D721Med (cell line): ENCODE results near the gene REEP6.
"Not testable (repeated sequence)": the region's sequence is repeated elsewhere in the genome, so short reads cannot be mapped to it uniquely, and the experiment has no call there.

Experiments
- DNase-seq: peaks from one replicate; pipeline ENCODE4 v3.0.0; 2011; ENCODE audit warnings: low spot score; ENCODE audit not compliant: insufficient read length
- FAIRE-seq: peaks from 2 replicates; lab custom pipeline; 2011; peaks lifted over from hg19 to GRCh38; lab: Jason Lieb, UNC
- CTCF ChIP-seq: IDR thresholded peaks from 2 replicates; pipeline ENCODE4 v1.5.1; 2012; ENCODE audit warnings: mild to moderate bottlenecking, control low read depth; ENCODE audit not compliant: insufficient read depth; ENCODE audit errors: missing control alignments

REEP6 gene

DNA sequence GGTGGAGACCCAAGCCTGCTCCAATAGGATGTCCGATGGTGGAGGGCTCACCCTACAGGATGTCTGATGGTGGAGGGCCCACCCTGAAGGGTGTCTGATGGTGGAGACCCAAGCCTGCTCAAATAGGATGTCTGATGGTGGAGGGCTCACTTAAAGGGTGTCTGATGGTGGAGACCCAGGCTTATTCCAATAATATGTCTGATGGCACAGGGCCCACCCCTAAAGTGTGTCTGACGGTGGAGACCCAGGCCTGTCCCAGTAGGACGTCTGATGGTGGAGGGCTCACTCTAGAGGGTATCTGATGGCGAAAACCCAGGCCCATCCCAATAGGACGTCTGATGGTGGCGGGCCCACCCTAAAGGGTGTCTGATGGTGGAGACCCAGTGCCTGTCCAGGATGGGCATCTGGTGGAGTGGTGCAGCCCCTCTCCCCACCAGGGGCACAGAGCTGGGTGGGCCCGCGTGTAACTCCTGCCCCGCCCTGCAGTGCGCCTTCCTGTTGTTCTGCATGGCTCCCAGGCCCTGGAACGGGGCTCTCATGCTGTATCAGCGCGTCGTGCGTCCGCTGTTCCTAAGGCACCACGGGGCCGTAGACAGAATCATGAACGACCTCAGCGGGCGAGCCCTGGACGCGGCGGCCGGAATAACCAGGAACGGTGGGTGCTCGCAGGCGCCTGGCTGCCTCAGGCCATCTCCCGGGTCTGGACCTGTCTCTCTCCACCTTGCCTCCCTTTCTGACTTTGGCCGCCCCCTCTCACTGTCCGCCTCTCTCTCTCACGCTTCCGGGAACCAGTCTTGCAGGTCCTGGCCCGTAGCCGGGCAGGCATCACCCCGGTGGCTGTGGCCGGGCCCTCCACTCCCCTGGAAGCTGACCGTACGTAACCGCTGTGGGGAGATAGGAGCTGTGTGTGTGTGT, 5.1 kb downstream of the REEP6 start:
- no peak for TF ChIP-seq CTCF
- FAIRE-seq (no peak), DNase-seq (no peak)

- FAIRE-seq: no peak
- no peak for TF ChIP-seq CTCF
- no peak for DNase-seq
Measured at GRCh38 chr19:1496714-1497577, 6.0 kb downstream of the REEP6 start.

- no peak for TF ChIP-seq CTCF
- no peak for FAIRE-seq
- no peak for DNase-seq
Measured at GRCh38 chr19:1497578-1498235, 6.7 kb downstream of the REEP6 start.

DNA sequence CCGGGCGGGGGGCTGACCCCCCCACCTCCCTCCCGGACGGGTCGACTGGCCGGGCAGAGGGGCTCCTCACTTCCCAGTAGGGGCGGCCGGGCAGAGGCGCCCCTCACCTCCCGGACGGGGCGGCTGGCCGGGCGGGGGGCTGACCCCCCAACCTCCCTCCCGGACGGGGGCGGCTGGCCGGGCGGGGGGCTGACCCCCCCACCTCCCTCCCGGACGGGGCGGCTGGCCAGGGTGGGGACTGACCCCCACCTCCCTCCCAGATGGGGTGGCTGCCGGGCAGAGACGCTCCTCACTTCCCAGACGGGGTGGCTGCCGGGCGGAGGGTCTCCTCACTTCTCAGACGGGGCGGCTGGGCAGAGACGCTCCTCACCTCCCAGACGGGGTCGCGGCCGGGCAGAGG, 8.2 kb downstream of the REEP6 start:
- FAIRE-seq, DNase-seq: not testable (repeated sequence)

GRCh38 chr19:1501200-1501595, 10.2 kb downstream of the REEP6 start:
- TF ChIP-seq CTCF: no peak
- FAIRE-seq (no peak), DNase-seq (no peak)

DNA sequence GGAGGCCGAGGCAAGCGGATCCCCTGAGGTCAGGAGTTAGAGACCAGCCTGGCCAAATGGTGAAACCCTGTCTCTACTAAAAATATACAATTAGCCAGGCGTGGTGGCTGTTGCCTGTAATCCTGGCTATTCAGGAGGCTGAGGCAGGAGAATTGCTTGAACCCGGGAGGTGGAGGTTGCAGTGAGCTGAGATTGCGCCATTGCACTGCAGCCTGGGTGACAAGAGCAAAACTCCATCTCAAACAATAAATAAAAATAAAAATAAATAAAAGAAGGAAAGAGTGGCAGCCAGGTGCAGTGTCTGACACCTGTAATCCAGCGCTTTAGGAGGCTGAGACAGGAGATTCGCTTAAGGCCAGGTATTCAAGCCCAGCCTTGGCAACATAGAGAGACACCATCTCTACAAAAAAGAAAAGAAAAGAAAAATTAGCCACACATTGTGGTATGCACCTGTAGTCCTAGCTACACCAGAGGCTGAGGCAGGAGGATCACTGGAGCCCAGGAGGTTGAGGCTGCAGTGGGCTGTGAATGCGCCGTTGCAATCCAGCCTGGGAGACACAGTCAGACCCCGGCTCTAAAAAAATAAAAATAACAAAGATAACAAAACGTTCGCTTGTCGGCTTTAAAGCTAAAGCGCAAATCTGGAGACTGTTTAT, 11.6 kb downstream of the REEP6 start:
- no peak for TF ChIP-seq CTCF
- FAIRE-seq: no peak

More for the DNA sequence above, 11.6 kb downstream of the REEP6 start:
- DNase-seq: no peak
